K562 (cell line): ENCODE data around the gene FA2H. TPM values are rescaled to one million over a fixed set of nuclear protein-coding genes. Genes with fewer than 3 reads are reported as not detected.
A peak's percentile ranks its signal among the peaks of the same experiment; 100 is the strongest.

Experiments used
- ATAC-seq: fragments of 200-7000 bp; cut with Tn5 transposase; 3 replicates; pipeline ENCODE4 v1.9.1; 2020; ENCODE audit warnings: moderate library complexity
- BruUV-seq: library from RNA; stranded (reverse); fragments of 400-500 nt; replicated peaks from 2 replicates; lab custom pipeline; 2021; lab: Mats Ljungman, UMichigan
- CTCF ChIA-PET: fragments of 300-600 bp; formaldehyde crosslinking; extraction: SDS; loops from one replicate; lab custom pipeline; 2021; ENCODE audit warnings: low intra/inter-chr PET ratio; lab: Yijun Ruan, JAX
- POLR2A ChIA-PET: fragments of 300-600, 350-650 bp; sonication (Branson Sonifier 250); formaldehyde crosslinking; extraction: SDS; loops from one replicate; lab custom pipeline; 2021; ENCODE audit warnings: antibody characterized with exemption, inconsistent platforms; lab: Yijun Ruan, JAX
- DNase-seq, 4 experiments: peaks; one replicate each; pipeline versions ENCODE4 v3.0.0 to v3.0.0-alpha.2; 2011 to 2018; ENCODE audit warnings: low spot score in 3 of 4, mixed read lengths in 3 of 4; ENCODE audit errors: extremely low read depth in 1 of 4
- FAIRE-seq: peaks from 2 replicates; lab custom pipeline; 2011; peaks lifted over from hg19 to GRCh38; lab: Jason Lieb, UNC
- H2AFZ ChIP-seq: 2 replicates; pipeline ENCODE4 v1.6.0; 2011; ENCODE audit warnings: low read depth, low read length, control low read depth, inconsistent platforms
- H3K27ac ChIP-seq: fragments of 200-600 bp; 3 replicates; pipeline ENCODE4 v1.8.0; 2011; ENCODE audit warnings: low read depth, mild to moderate bottlenecking, control low read depth, inconsistent platforms, low read length, moderate library complexity, mixed read lengths; ENCODE audit errors: extremely low read depth
- H3K27me3 ChIP-seq, 2 experiments: fragments of 300-600 bp in 1 of 2; 2 replicates in 1 of 2; 3 replicates in 1 of 2; pipeline versions ENCODE4 v1.6.0 to v1.8.0; 2011; ENCODE audit warnings: inconsistent platforms in 2 of 2, low read length in 2 of 2, mild to moderate bottlenecking in 1 of 2, mixed read lengths in 1 of 2, moderate library complexity in 1 of 2; ENCODE audit not compliant: control insufficient read depth in 2 of 2, insufficient read depth in 2 of 2
- H3K36me3 ChIP-seq: fragments of 300-600 bp; 3 replicates; pipeline ENCODE4 v1.8.0; 2011; ENCODE audit warnings: mild to moderate bottlenecking, low read length, inconsistent platforms; ENCODE audit not compliant: control insufficient read depth, insufficient read depth
- H3K4me1 ChIP-seq, 2 experiments: fragments of 200-600 bp in 1 of 2; replicated peaks in 1 of 2; 2 replicates in 1 of 2; 3 replicates in 1 of 2; pipeline versions ENCODE4 v1.5.1 to v1.8.0; 2011; ENCODE audit warnings: inconsistent platforms in 2 of 2, low read length in 2 of 2, mild to moderate bottlenecking in 1 of 2, mixed read lengths in 1 of 2, moderate library complexity in 1 of 2; ENCODE audit not compliant: control insufficient read depth in 2 of 2, insufficient read depth in 2 of 2
- H3K4me2 ChIP-seq: 2 replicates; pipeline ENCODE4 v1.6.1; 2011; ENCODE audit warnings: low read length, control low read depth, inconsistent platforms, mixed read lengths; ENCODE audit not compliant: insufficient read depth
- H3K4me3 ChIP-seq: fragments of 200-600 bp; sonication (generic), shearing (Covaris generic); 2 replicates; pipeline ENCODE4 v1.5.1; 2016; ENCODE audit warnings: control low read depth, inconsistent platforms
- H3K79me2 ChIP-seq: fragments of 200-600 bp; 3 replicates; pipeline ENCODE4 v1.8.0; 2011; ENCODE audit warnings: low read length, inconsistent platforms; ENCODE audit not compliant: control insufficient read depth, insufficient read depth
- H3K9ac ChIP-seq, 2 experiments: 2 replicates each; pipeline versions ENCODE4 v1.6.0 to v1.6.1; 2011; ENCODE audit warnings: low read depth in 2 of 2, low read length in 2 of 2, control low read depth in 1 of 2, inconsistent platforms in 1 of 2, mild to moderate bottlenecking in 1 of 2, mixed read lengths in 1 of 2; ENCODE audit not compliant: insufficient read depth in 1 of 2
- H3K9me1 ChIP-seq: one replicate; pipeline ENCODE4 v1.6.0; 2011; ENCODE audit warnings: inconsistent platforms, mild to moderate bottlenecking, low read length, moderate library complexity; ENCODE audit not compliant: control insufficient read depth, insufficient read depth
- H3K9me3 ChIP-seq: replicated peaks from 2 replicates; pipeline ENCODE4 v1.5.1; 2011; ENCODE audit warnings: low read depth, low read length, inconsistent platforms; ENCODE audit not compliant: control insufficient read depth, insufficient read depth
- H4K20me1 ChIP-seq: replicated peaks from 2 replicates; pipeline ENCODE4 v1.6.1; 2011; ENCODE audit warnings: low read length, inconsistent platforms, mixed read lengths; ENCODE audit not compliant: control insufficient read depth, insufficient read depth
- E2F6 ChIP-seq, 2 experiments: IDR thresholded peaks; 2 replicates each; pipeline ENCODE4 v1.6.1; 2011; ENCODE audit warnings: borderline replicate concordance in 1 of 2, control low read depth in 1 of 2, low read depth in 1 of 2, low read length in 1 of 2, mild to moderate bottlenecking in 1 of 2, mixed read lengths in 1 of 2, moderate library complexity in 1 of 2; ENCODE audit not compliant: insufficient read depth in 1 of 2, insufficient read length in 1 of 2, poor library complexity in 1 of 2, severe bottlenecking in 1 of 2; ENCODE audit errors: extremely low read depth in 1 of 2
- HOMEZ ChIP-seq: fragments of 250-450 bp; sonication (Bioruptor Pico); IDR thresholded peaks from 2 replicates; pipeline ENCODE4 v1.4.0; 2020; ENCODE audit warnings: mild to moderate bottlenecking, moderate library complexity
- REST ChIP-seq, 2 experiments: fragments of 450-650 bp; formaldehyde crosslinking in 1 of 2; IDR thresholded peaks; 2 replicates each; pipeline versions ENCODE4 v1.4.0 to v1.6.1; 2014 to 2020; ENCODE audit warnings: mild to moderate bottlenecking in 2 of 2, borderline replicate concordance in 1 of 2, low read depth in 1 of 2
- SMARCE1 ChIP-seq: fragments of 450-650 bp; IDR thresholded peaks from 2 replicates; pipeline ENCODE4 v1.7.1; 2016; ENCODE audit warnings: mild to moderate bottlenecking
- ZNF583 ChIP-seq: fragments of 250-450 bp; sonication (Bioruptor Pico); IDR thresholded peaks from 2 replicates; pipeline ENCODE4 v1.4.0; 2020
- WGBS: fragments of 100-300 bp; shearing (Covaris generic); methylation state at CpG from one replicate; pipeline ENCODE4 v1.1.6; 2016; ENCODE audit warnings: low coverage, mixed read lengths; ENCODE audit not compliant: insufficient coverage; ENCODE audit errors: missing lambda C conversion rate; 5-methylcytosine and 5-hydroxymethylcytosine counted together
- in situ Hi-C: fragments of 300-500 bp; cut with MboI; formaldehyde crosslinking; loops from 4 replicates; pipeline ENCODE4 v1.15.0; 2018; ENCODE audit warnings: inconsistent platforms, mixed read lengths
- intact Hi-C: fragments of 100-400 bp; cut with micrococcal nuclease; formaldehyde crosslinking; loops from 2 replicates; pipeline ENCODE4 v1.14.2; 2022
- polyA plus RNA-seq, 8 experiments: library from polyadenylated mRNA; depleted of rRNA in 4 of 8; stranded (reverse) in 5 of 8; unstranded in 3 of 8; fragments of >200 nt; fragmentation: Nextera tagmentation in 2 of 8; fragmentation: Illumina TruSeq in 1 of 8; extraction: Ambion mirVana in 2 of 8; extraction: Trizol in 1 of 8; gene quantifications; 2 replicates each; pipeline versions ENCODE4 v1.2.1 to v1.2.3, GENCODE V29; 2011 to 2014; ENCODE audit warnings: inconsistent platforms in 1 of 8, missing spikeins in 1 of 8
- total RNA-seq, 7 experiments: library from RNA; depleted of rRNA in 6 of 7; stranded (reverse); fragments of >200 nt in 6 of 7; fragmentation: Illumina TruSeq in 2 of 7; extraction: Trizol in 2 of 7; gene quantifications; 2 replicates each; pipeline versions ENCODE4 v1.2.1 to v1.2.3, GENCODE V29; 2011 to 2021; ENCODE audit warnings: low replicate concordance in 1 of 7

FA2H gene
- total and polyA plus RNA-seq, 9 of the 15 experiments (the other 6 are each of a cell fraction or from before 2014, with no cell fraction given) = not detected

- no peak for TF ChIP-seq HOMEZ (CRISPR knock-in tag)
- no peak for TF ChIP-seq ZNF583 (CRISPR knock-in tag)
These were observed 49.6 kb downstream of the FA2H start (continued) for GRCh38 chr16:74724820-74725549.

GRCh38 chr16:74723256-74723655 is 51.4 kb downstream of the FA2H start:
- H3K27ac ChIP-seq = no peak overlapping the region
- peaks cover 24 to 47% of the 10 kb centered on the region in 2 experiments; a peak in 4 of 5 replicates for H3K27me3 ChIP-seq
- H3K79me2 ChIP-seq = no peaks in the 10 kb centered on the region
- POLR2A ChIA-PET = interaction anchor here (0.7 to 1.2 kb wide), 4 partner anchors 9 to 16 kb away, joined by 3 to 4 read pairs (median 4); no protein-coding TSS in a partner anchor
- intact Hi-C loops = no loop called here
- in situ Hi-C loops = loop anchor here (25.0 kb wide), 1 partner anchor 414 kb away; the partner anchor contains the start of gene ZFP1
- no peak overlapping the region for H3K4me2 ChIP-seq
- peaks cover 4% of the 10 kb centered on the region for H3K9me3 ChIP-seq
- WGBS = 0% methylated on average over 7 of the region's 7 CpGs
- peak; percentile 66 for ATAC-seq
- H3K36me3 ChIP-seq = no peaks in the 10 kb centered on the region
- no TSS peak for BruUV-seq
- no peak overlapping the region for H2AFZ ChIP-seq
- no peaks in the 10 kb centered on the region for H4K20me1 ChIP-seq
- TF ChIP-seq REST (IDR thresholded peaks at IDR 0.05; ENCODE audit: borderline replicate concordance) (0 out of 2 replicates have a peak, but pooled peaks have one; percentile 14), REST (CRISPR knock-in tag; IDR thresholded peaks at IDR 0.05; ENCODE audit: low read depth) (no peak), SMARCE1 (no peak), E2F6 (IDR thresholded peaks at IDR 0.05; ENCODE audit: borderline replicate concordance in 1 of 2, extremely low read depth in 1 of 2, insufficient read depth in 1 of 2, insufficient read length in 1 of 2, low read depth in 1 of 2, low read length in 1 of 2, poor library complexity in 1 of 2, severe bottlenecking in 1 of 2) (peak in 1 of 2 experiments; percentile 37)
- DNase-seq = peak in 3 of 4 experiments; percentile 29 to 54 (median 44)
- CTCF ChIA-PET = no interaction called here
- no peaks in the 10 kb centered on the region for H3K9me1 ChIP-seq
- no peak overlapping the region for H3K4me3 ChIP-seq
- H3K4me1 ChIP-seq = peaks cover 0 to 7% of the 10 kb centered on the region in 2 experiments; a peak in 3 of 5 replicates
- H3K9ac ChIP-seq = no peak overlapping the region
- no peak for FAIRE-seq
